HEK293 (cell line): ENCODE data around the gene TMEM200A.

Experiments
- CTCF ChIA-PET: fragments of 350-600 bp; formaldehyde crosslinking; extraction: SDS; loops from one replicate; lab custom pipeline; 2021; ENCODE audit warnings: antibody characterized with exemption; lab: Yijun Ruan, JAX
- POLR2A ChIA-PET: fragments of 300-600 bp; formaldehyde crosslinking; extraction: SDS; loops from one replicate; lab custom pipeline; 2020; ENCODE audit warnings: antibody characterized with exemption, inconsistent platforms; lab: Yijun Ruan, JAX
- H3K27ac ChIP-seq: fragments of 200-500 bp; sonication (Bioruptor generic); 2 replicates; pipeline ENCODE4 v1.5.1; 2014; ENCODE audit warnings: low read depth, low read length, control low read depth, inconsistent platforms; ENCODE audit errors: extremely low read depth
- H3K36me3 ChIP-seq, 2 experiments: fragments of 200-500 bp in 1 of 2; sonication (Bioruptor generic) in 1 of 2; 1 replicate in 1 of 2; 2 replicates in 1 of 2; pipeline ENCODE4 v1.5.1; 2014 to 2017; ENCODE audit warnings: inconsistent platforms in 2 of 2, low read length in 2 of 2; ENCODE audit not compliant: control insufficient read depth in 2 of 2, insufficient read depth in 1 of 2
- H3K4me1 ChIP-seq: fragments of 200-500 bp; sonication (Bioruptor generic); 2 replicates; pipeline ENCODE4 v1.5.1; 2014; ENCODE audit warnings: mild to moderate bottlenecking, low read length, inconsistent platforms; ENCODE audit not compliant: control insufficient read depth, insufficient read depth
- H3K4me3 ChIP-seq: 2 replicates; pipeline ENCODE4 v1.5.1; 2011; ENCODE audit warnings: low read depth, mild to moderate bottlenecking, control low read depth, low read length, moderate library complexity
- H3K9me3 ChIP-seq: fragments of 200-500 bp; sonication (Bioruptor generic); 2 replicates; pipeline ENCODE4 v1.5.1; 2014; ENCODE audit warnings: low read depth, low read length, inconsistent platforms; ENCODE audit not compliant: control insufficient read depth, insufficient read depth
- FEZF1 ChIP-seq: fragments of 450-650 bp; formaldehyde crosslinking; IDR thresholded peaks from 2 replicates; pipeline ENCODE4 v1.5.1; 2016; ENCODE audit warnings: missing biosample characterization, missing genetic modification characterization
- HOXD13 ChIP-seq: sonication (generic); formaldehyde crosslinking; IDR thresholded peaks from 2 replicates; pipeline ENCODE4 v1.8.0; 2022; ENCODE audit warnings: missing genetic modification reagents, borderline replicate concordance
- KLF17 ChIP-seq: fragments of 450-650 bp; formaldehyde crosslinking; IDR thresholded peaks from 2 replicates; pipeline ENCODE4 v1.5.1; 2016; ENCODE audit warnings: missing biosample characterization, missing genetic modification characterization
- SCRT2 ChIP-seq: fragments of 450-650 bp; formaldehyde crosslinking; IDR thresholded peaks from 2 replicates; pipeline ENCODE4 v1.5.1; 2016; ENCODE audit warnings: missing biosample characterization, missing genetic modification characterization
- ZEB2 ChIP-seq: fragments of 450-650 bp; formaldehyde crosslinking; IDR thresholded peaks from 2 replicates; pipeline ENCODE4 v1.5.1; 2016; ENCODE audit warnings: missing biosample characterization, missing genetic modification characterization
- ZFP69B ChIP-seq: fragments of 450-650 bp; formaldehyde crosslinking; IDR thresholded peaks from 2 replicates; pipeline ENCODE4 v1.5.1; 2016; ENCODE audit warnings: missing biosample characterization, missing genetic modification characterization
- ZNF184 ChIP-seq: fragments of 450-650 bp; IDR thresholded peaks from 2 replicates; pipeline ENCODE4 v1.5.1; 2018; ENCODE audit warnings: missing biosample characterization, mild to moderate bottlenecking, missing genetic modification characterization
- ZNF266 ChIP-seq: fragments of 450-650 bp; formaldehyde crosslinking; IDR thresholded peaks from 2 replicates; pipeline ENCODE4 v1.5.1; 2016; ENCODE audit warnings: missing biosample characterization, missing genetic modification characterization, low read depth
- ZNF48 ChIP-seq: fragments of 450-650 bp; formaldehyde crosslinking; IDR thresholded peaks from 2 replicates; pipeline ENCODE4 v1.5.1; 2016; ENCODE audit warnings: missing biosample characterization, missing genetic modification characterization
- ZNF548 ChIP-seq: fragments of 450-650 bp; formaldehyde crosslinking; IDR thresholded peaks from 2 replicates; pipeline ENCODE4 v1.5.1; 2016; ENCODE audit warnings: missing biosample characterization, missing genetic modification characterization
- ZNF660 ChIP-seq: fragments of 450-650 bp; IDR thresholded peaks from 2 replicates; pipeline ENCODE4 v1.5.1; 2018; ENCODE audit warnings: missing biosample characterization, mild to moderate bottlenecking, missing genetic modification characterization
- TF ChIP-seq, protein P1 (sequence below): fragments of 450-650 bp; formaldehyde crosslinking; IDR thresholded peaks from 2 replicates; pipeline ENCODE4 v1.5.1; 2016; ENCODE audit warnings: missing biosample characterization, missing genetic modification characterization
- TF ChIP-seq, protein P2 (sequence below): fragments of 450-650 bp; formaldehyde crosslinking; IDR thresholded peaks from 2 replicates; pipeline ENCODE4 v1.5.1; 2017; ENCODE audit warnings: missing biosample characterization, missing genetic modification characterization
- TF ChIP-seq, protein P3 (sequence below): fragments of 450-650 bp; formaldehyde crosslinking; IDR thresholded peaks from 2 replicates; pipeline ENCODE4 v1.5.1; 2016; ENCODE audit warnings: missing biosample characterization, missing genetic modification characterization
- TF ChIP-seq, protein P4 (sequence below): fragments of 450-650 bp; formaldehyde crosslinking; IDR thresholded peaks from 2 replicates; pipeline ENCODE4 v1.5.1; 2016; ENCODE audit warnings: missing biosample characterization, missing genetic modification characterization

Gene TMEM200A

DNA sequence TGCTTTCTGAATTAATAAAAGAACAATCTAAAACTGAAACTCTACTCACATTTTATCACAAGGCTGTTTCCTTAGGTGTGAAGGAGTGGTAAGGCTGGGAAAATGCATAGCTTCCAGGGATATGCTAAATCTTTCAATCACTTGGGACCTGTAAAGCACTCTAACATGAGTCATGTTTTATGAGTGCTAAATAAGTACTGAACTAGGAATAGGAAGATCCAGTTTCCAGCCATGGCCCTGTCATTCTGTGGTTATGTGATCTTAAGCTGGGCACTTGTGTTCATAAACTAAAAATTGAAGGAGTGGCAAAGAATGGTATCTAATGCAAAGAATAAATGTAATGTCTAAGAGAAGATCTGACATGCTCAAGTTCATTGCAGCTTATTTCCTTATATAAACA, 6.1 kb upstream of the TMEM200A start (continued):
- no peak for TF ChIP-seq ZNF266 (tag by site-specific recombination)
- peak; percentile 18; the same call in 1 of the 2 replicates for TF ChIP-seq SCRT2 (tag by site-specific recombination)
- TF ChIP-seq, protein P1, sequence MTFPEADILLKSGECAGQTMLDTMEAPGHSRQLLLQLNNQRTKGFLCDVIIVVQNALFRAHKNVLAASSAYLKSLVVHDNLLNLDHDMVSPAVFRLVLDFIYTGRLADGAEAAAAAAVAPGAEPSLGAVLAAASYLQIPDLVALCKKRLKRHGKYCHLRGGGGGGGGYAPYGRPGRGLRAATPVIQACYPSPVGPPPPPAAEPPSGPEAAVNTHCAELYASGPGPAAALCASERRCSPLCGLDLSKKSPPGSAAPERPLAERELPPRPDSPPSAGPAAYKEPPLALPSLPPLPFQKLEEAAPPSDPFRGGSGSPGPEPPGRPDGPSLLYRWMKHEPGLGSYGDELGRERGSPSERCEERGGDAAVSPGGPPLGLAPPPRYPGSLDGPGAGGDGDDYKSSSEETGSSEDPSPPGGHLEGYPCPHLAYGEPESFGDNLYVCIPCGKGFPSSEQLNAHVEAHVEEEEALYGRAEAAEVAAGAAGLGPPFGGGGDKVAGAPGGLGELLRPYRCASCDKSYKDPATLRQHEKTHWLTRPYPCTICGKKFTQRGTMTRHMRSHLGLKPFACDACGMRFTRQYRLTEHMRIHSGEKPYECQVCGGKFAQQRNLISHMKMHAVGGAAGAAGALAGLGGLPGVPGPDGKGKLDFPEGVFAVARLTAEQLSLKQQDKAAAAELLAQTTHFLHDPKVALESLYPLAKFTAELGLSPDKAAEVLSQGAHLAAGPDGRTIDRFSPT (tag by site-specific recombination) = peak; percentile 40
- TF ChIP-seq, protein P2, sequence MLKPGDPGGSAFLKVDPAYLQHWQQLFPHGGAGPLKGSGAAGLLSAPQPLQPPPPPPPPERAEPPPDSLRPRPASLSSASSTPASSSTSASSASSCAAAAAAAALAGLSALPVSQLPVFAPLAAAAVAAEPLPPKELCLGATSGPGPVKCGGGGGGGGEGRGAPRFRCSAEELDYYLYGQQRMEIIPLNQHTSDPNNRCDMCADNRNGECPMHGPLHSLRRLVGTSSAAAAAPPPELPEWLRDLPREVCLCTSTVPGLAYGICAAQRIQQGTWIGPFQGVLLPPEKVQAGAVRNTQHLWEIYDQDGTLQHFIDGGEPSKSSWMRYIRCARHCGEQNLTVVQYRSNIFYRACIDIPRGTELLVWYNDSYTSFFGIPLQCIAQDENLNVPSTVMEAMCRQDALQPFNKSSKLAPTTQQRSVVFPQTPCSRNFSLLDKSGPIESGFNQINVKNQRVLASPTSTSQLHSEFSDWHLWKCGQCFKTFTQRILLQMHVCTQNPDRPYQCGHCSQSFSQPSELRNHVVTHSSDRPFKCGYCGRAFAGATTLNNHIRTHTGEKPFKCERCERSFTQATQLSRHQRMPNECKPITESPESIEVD (tag by site-specific recombination) = no peak
- TF ChIP-seq ZEB2 (tag by site-specific recombination) = 0 out of 2 replicates have a peak, but pooled peaks have one; percentile 24
- TF ChIP-seq ZNF660 (tag by site-specific recombination) = 0 out of 2 replicates have a peak, but pooled peaks have one; percentile 20
- peak; percentile 63 for TF ChIP-seq FEZF1 (tag by site-specific recombination)
- peak; percentile 8; the same call in 1 of the 2 replicates for TF ChIP-seq ZNF184 (tag by site-specific recombination)
- no peak for TF ChIP-seq ZNF548 (tag by site-specific recombination)

- POLR2A ChIA-PET = no interaction called here
- H3K4me3 ChIP-seq = no peak overlapping the region
- TF ChIP-seq ZFP69B (tag by site-specific recombination) = 0 out of 2 replicates have a peak, but pooled peaks have one; percentile 26
- TF ChIP-seq, protein P3, sequence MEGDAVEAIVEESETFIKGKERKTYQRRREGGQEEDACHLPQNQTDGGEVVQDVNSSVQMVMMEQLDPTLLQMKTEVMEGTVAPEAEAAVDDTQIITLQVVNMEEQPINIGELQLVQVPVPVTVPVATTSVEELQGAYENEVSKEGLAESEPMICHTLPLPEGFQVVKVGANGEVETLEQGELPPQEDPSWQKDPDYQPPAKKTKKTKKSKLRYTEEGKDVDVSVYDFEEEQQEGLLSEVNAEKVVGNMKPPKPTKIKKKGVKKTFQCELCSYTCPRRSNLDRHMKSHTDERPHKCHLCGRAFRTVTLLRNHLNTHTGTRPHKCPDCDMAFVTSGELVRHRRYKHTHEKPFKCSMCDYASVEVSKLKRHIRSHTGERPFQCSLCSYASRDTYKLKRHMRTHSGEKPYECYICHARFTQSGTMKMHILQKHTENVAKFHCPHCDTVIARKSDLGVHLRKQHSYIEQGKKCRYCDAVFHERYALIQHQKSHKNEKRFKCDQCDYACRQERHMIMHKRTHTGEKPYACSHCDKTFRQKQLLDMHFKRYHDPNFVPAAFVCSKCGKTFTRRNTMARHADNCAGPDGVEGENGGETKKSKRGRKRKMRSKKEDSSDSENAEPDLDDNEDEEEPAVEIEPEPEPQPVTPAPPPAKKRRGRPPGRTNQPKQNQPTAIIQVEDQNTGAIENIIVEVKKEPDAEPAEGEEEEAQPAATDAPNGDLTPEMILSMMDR = no peak
- TF ChIP-seq, protein P4, sequence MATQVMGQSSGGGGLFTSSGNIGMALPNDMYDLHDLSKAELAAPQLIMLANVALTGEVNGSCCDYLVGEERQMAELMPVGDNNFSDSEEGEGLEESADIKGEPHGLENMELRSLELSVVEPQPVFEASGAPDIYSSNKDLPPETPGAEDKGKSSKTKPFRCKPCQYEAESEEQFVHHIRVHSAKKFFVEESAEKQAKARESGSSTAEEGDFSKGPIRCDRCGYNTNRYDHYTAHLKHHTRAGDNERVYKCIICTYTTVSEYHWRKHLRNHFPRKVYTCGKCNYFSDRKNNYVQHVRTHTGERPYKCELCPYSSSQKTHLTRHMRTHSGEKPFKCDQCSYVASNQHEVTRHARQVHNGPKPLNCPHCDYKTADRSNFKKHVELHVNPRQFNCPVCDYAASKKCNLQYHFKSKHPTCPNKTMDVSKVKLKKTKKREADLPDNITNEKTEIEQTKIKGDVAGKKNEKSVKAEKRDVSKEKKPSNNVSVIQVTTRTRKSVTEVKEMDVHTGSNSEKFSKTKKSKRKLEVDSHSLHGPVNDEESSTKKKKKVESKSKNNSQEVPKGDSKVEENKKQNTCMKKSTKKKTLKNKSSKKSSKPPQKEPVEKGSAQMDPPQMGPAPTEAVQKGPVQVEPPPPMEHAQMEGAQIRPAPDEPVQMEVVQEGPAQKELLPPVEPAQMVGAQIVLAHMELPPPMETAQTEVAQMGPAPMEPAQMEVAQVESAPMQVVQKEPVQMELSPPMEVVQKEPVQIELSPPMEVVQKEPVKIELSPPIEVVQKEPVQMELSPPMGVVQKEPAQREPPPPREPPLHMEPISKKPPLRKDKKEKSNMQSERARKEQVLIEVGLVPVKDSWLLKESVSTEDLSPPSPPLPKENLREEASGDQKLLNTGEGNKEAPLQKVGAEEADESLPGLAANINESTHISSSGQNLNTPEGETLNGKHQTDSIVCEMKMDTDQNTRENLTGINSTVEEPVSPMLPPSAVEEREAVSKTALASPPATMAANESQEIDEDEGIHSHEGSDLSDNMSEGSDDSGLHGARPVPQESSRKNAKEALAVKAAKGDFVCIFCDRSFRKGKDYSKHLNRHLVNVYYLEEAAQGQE (tag by site-specific recombination) = peak; percentile 96
- TF ChIP-seq ZNF48 (tag by site-specific recombination) = no peak
- TF ChIP-seq, all 188 proteins: peak for 2
- peaks cover 6% of the 10 kb centered on the region; the same call in 1 of the 2 replicates for H3K4me1 ChIP-seq
- H3K36me3 ChIP-seq = no peaks in the 10 kb centered on the region
- no peaks in the 10 kb centered on the region for H3K9me3 ChIP-seq
- H3K27ac ChIP-seq = no peak overlapping the region
- CTCF ChIA-PET = no interaction called here
Measured at GRCh38 chr6:130362128-130362527, 3.7 kb upstream of the TMEM200A start.

DNA sequence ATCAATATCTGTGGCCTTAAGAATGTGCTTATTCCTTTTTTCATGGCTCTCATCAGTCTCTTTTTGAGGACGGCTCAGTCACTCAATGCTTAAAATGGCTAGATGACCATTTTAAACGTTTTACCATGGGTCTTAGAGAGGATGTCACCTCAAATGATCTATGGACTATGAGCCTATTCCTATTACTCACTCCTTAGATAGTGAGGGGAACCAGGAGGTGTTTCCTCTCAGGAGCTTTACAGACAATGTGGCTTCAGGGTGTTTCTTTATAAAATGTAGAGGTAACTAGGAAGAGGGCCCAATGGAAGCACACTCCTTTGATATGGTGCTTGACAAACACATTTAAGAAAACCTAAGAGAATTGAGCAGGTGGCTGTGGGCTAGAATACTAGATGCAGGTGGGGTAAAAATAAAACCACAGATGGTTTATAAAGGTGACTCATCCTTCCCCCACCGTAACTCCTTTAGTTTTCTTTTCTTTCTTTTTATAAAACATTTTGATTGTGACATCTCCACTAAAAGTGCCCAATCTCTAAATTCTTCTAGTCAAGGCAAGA, 1.5 kb upstream of the TMEM200A start:
- H3K36me3 ChIP-seq = no peaks in the 10 kb centered on the region
- POLR2A ChIA-PET = no interaction called here
- peaks cover 6% of the 10 kb centered on the region; the same call in 1 of the 2 replicates for H3K4me1 ChIP-seq
- no peak overlapping the region for H3K4me3 ChIP-seq
- no peaks in the 10 kb centered on the region for H3K9me3 ChIP-seq
- no peak for TF ChIP-seq KLF17 (tag by site-specific recombination)
- no peak for TF ChIP-seq HOXD13
- CTCF ChIA-PET = interaction anchor here (0.7 to 1.3 kb wide), 2 partner anchors 334 kb away, joined by 3 to 5 read pairs; no protein-coding TSS in a partner anchor
- H3K27ac ChIP-seq = no peak overlapping the region
